Measurements from ENCODE around the gene IRAK2. TPM values are rescaled to one million over a fixed set of nuclear protein-coding genes. Genes with fewer than 3 reads are reported as not detected.
A peak's percentile ranks its signal among the peaks of the same experiment; 100 is the strongest.

IRAK2 gene
- total RNA-seq, 1 experiment from 2014 or later = 5.5 TPM

GRCh38 chr3:10259798-10260197, 95.1 kb downstream of the IRAK2 start:
- peaks cover 54% of the 10 kb centered on the region for H3K79me2 ChIP-seq (ENCODE audit: low read length)
- H3K27ac ChIP-seq (ENCODE audit: low read length) = no peak overlapping the region
- no peak overlapping the region for H3K4me3 ChIP-seq (ENCODE audit: low read length)
- H3K9me2 ChIP-seq (replicated peaks; ENCODE audit: low read length) = no peaks in the 10 kb centered on the region
- H3K4me2 ChIP-seq (ENCODE audit: low read length) = no peak overlapping the region
- no peaks in the 10 kb centered on the region for H3F3A ChIP-seq (ENCODE audit: low read length, unreplicated experiment)
- H3K9me3 ChIP-seq (ENCODE audit: low read length) = no peaks in the 10 kb centered on the region
- intact Hi-C loops (cut with micrococcal nuclease) = no loop called here
- ChIA-PET CTCF (no interaction called here), POLR2A (ENCODE audit: unreplicated experiment) (no interaction called here)
- no peak for ATAC-seq
- no peak overlapping the region for H3K9ac ChIP-seq (ENCODE audit: low read length)
- TF ChIP-seq, protein P1, sequence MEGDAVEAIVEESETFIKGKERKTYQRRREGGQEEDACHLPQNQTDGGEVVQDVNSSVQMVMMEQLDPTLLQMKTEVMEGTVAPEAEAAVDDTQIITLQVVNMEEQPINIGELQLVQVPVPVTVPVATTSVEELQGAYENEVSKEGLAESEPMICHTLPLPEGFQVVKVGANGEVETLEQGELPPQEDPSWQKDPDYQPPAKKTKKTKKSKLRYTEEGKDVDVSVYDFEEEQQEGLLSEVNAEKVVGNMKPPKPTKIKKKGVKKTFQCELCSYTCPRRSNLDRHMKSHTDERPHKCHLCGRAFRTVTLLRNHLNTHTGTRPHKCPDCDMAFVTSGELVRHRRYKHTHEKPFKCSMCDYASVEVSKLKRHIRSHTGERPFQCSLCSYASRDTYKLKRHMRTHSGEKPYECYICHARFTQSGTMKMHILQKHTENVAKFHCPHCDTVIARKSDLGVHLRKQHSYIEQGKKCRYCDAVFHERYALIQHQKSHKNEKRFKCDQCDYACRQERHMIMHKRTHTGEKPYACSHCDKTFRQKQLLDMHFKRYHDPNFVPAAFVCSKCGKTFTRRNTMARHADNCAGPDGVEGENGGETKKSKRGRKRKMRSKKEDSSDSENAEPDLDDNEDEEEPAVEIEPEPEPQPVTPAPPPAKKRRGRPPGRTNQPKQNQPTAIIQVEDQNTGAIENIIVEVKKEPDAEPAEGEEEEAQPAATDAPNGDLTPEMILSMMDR (conservative IDR thresholded peaks at IDR 0.05; ENCODE audit: low read depth, low read length) = no peak
- TF ChIP-seq EZH2 (IDR thresholded peaks at IDR 0.05; ENCODE audit: low read length, unreplicated experiment) (no peak), EZH2phosphoT487 (IDR thresholded peaks at IDR 0.05; ENCODE audit: borderline replicate concordance, low read length) (no peak)
- H3K27me3 ChIP-seq (ENCODE audit: low read length) = no peaks in the 10 kb centered on the region
- no peak overlapping the region for H2AFZ ChIP-seq (ENCODE audit: low read length)
- BruUV-seq (replicated peaks) = no TSS peak
- 0 out of 2 replicates have a peak, but pooled peaks cover 10% of the 10 kb centered on the region for H4K20me1 ChIP-seq (ENCODE audit: low read length)
- H3K36me3 ChIP-seq (ENCODE audit: low read depth, low read length) = peaks cover 37% of the 10 kb centered on the region; the same call in 1 of the 2 replicates
- DNase-seq = no peak
- H3K4me1 ChIP-seq (ENCODE audit: insufficient read depth, low read length) = no peaks in the 10 kb centered on the region

DNA sequence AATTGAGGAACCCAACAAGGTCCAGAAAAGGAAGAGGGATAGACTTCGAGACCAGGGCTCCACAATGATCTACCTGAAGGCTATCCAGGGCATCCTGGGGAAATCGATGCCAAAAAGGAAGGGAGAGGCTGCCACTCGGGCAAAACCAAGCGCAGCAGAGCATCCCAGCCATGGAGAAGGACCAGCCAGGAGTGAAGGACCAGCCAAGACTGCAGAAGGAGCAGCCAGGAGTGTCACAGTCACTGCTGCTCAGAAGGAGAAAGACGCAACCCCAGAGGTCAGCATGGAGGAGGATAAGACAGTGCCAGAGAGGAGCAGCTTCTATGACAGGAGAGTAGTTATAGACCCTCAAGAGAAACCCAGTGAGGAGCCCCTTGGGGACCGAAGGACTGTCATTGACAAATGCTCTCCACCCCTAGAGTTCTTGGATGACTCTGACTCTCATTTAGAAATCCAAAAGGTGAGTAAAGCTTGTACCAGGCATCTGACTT, 95.5 kb downstream of the IRAK2 start:
- Histone ChIP-seq H3K9me2 (replicated peaks; ENCODE audit: low read length) (no peaks in the 10 kb centered on the region), H3K79me2 (ENCODE audit: low read length) (peaks cover 53% of the 10 kb centered on the region), H3K9ac (ENCODE audit: low read length) (no peak overlapping the region), H3K4me3 (ENCODE audit: low read length) (no peak overlapping the region), H3K27me3 (ENCODE audit: low read length) (no peaks in the 10 kb centered on the region), H2AFZ (ENCODE audit: low read length) (no peak overlapping the region), H4K20me1 (ENCODE audit: low read length) (0 out of 2 replicates have a peak, but pooled peaks cover 10% of the 10 kb centered on the region), H3K9me3 (ENCODE audit: low read length) (no peaks in the 10 kb centered on the region), H3K36me3 (ENCODE audit: low read depth, low read length) (peaks cover 35% of the 10 kb centered on the region; the same call in 1 of the 2 replicates), H3K4me2 (ENCODE audit: low read length) (no peak overlapping the region), H3K4me1 (ENCODE audit: insufficient read depth, low read length) (no peaks in the 10 kb centered on the region), H3F3A (ENCODE audit: low read length, unreplicated experiment) (no peaks in the 10 kb centered on the region), H3K27ac (ENCODE audit: low read length) (no peak overlapping the region)
- POLR2A ChIA-PET (ENCODE audit: unreplicated experiment) = no interaction called here
- intact Hi-C loops (cut with micrococcal nuclease) = no loop called here
- ATAC-seq (no peak), DNase-seq (no peak)
- TSS peak; percentile 24 for BruUV-seq (replicated peaks)
- TF ChIP-seq EZH2 (IDR thresholded peaks at IDR 0.05; ENCODE audit: low read length, unreplicated experiment) = no peak
- no peak for TF ChIP-seq EZH2phosphoT487 (IDR thresholded peaks at IDR 0.05; ENCODE audit: borderline replicate concordance, low read length)
- TF ChIP-seq, protein P1 (conservative IDR thresholded peaks at IDR 0.05; ENCODE audit: low read depth, low read length) = no peak
- CTCF ChIA-PET = no interaction called here

GRCh38 chr3:10262027-10262426, 97.3 kb downstream of the IRAK2 start:
- Histone ChIP-seq H4K20me1 (ENCODE audit: low read length) (0 out of 2 replicates have a peak, but pooled peaks cover 10% of the 10 kb centered on the region), H3K4me2 (ENCODE audit: low read length) (no peak overlapping the region), H3K9me3 (ENCODE audit: low read length) (no peaks in the 10 kb centered on the region), H3K27me3 (ENCODE audit: low read length) (no peaks in the 10 kb centered on the region), H3K4me1 (ENCODE audit: insufficient read depth, low read length) (no peaks in the 10 kb centered on the region), H3K9ac (ENCODE audit: low read length) (no peak overlapping the region), H3K79me2 (ENCODE audit: low read length) (peaks cover 58% of the 10 kb centered on the region), H3K4me3 (ENCODE audit: low read length) (no peak overlapping the region), H3K36me3 (ENCODE audit: low read depth, low read length) (peaks cover 41% of the 10 kb centered on the region; the same call in 1 of the 2 replicates), H3K27ac (ENCODE audit: low read length) (no peak overlapping the region), H2AFZ (ENCODE audit: low read length) (no peak overlapping the region), H3F3A (ENCODE audit: low read length, unreplicated experiment) (no peaks in the 10 kb centered on the region), H3K9me2 (replicated peaks; ENCODE audit: low read length) (no peaks in the 10 kb centered on the region)
- intact Hi-C loops (cut with micrococcal nuclease) = no loop called here
- CTCF ChIA-PET = no interaction called here
- no peak for DNase-seq
- POLR2A ChIA-PET (ENCODE audit: unreplicated experiment) = no interaction called here
- no peak for ATAC-seq
- BruUV-seq (replicated peaks) = no TSS peak
- TF ChIP-seq EZH2 (IDR thresholded peaks at IDR 0.05; ENCODE audit: low read length, unreplicated experiment) (no peak), EZH2phosphoT487 (IDR thresholded peaks at IDR 0.05; ENCODE audit: borderline replicate concordance, low read length) (no peak)
- TF ChIP-seq, protein P1 (conservative IDR thresholded peaks at IDR 0.05; ENCODE audit: low read depth, low read length) = no peak
